Fibroblast of lung (primary cell): ENCODE data around the gene CADPS. TPM values are rescaled to one million over a fixed set of nuclear protein-coding genes. Genes with fewer than 3 reads are reported as not detected.

Experiments
- DNase-seq, 2 donors: peaks; one replicate each; pipeline versions ENCODE4 v3.0.0 to v3.0.0-alpha.2; 2010; ENCODE audit warnings: low read depth in 2 of 2
- H2AFZ ChIP-seq: 2 replicates; pipeline ENCODE4 v1.5.1; 2012; ENCODE audit warnings: low read length, control low read depth, inconsistent platforms
- H3K27ac ChIP-seq: 2 replicates; pipeline ENCODE4 v1.5.1; 2011; ENCODE audit warnings: low read length, control low read depth; ENCODE audit not compliant: insufficient read depth
- H3K27me3 ChIP-seq: 2 replicates; pipeline ENCODE4 v1.5.1; 2011; ENCODE audit warnings: mild to moderate bottlenecking, low read length; ENCODE audit not compliant: control insufficient read depth, insufficient read depth
- H3K36me3 ChIP-seq: 2 replicates; pipeline ENCODE4 v1.5.1; 2011; ENCODE audit warnings: low read length; ENCODE audit not compliant: control insufficient read depth, insufficient read depth
- H3K4me1 ChIP-seq: 2 replicates; pipeline ENCODE4 v1.5.1; 2011; ENCODE audit warnings: low read length; ENCODE audit not compliant: control insufficient read depth, insufficient read depth; ENCODE audit errors: extremely low read depth
- H3K4me2 ChIP-seq: 2 replicates; pipeline ENCODE4 v1.5.1; 2011; ENCODE audit warnings: low read length, control low read depth; ENCODE audit not compliant: insufficient read depth; ENCODE audit errors: extremely low read depth
- H3K4me3 ChIP-seq, 4 experiments: fragments of 200-600 bp in 1 of 4; sonication (generic) in 1 of 4; replicated peaks in 1 of 4; 2 replicates each; pipeline ENCODE4 v1.5.1; 2011 to 2016; ENCODE audit warnings: low read length in 4 of 4, low read depth in 3 of 4, mild to moderate bottlenecking in 3 of 4, control low read depth in 2 of 4, inconsistent platforms in 1 of 4, mixed read lengths in 1 of 4; ENCODE audit not compliant: insufficient read depth in 1 of 4; ENCODE audit errors: control extremely low read depth in 1 of 4
- H3K79me2 ChIP-seq: 2 replicates; pipeline ENCODE4 v1.5.1; 2012; ENCODE audit warnings: mild to moderate bottlenecking, low read length, inconsistent platforms; ENCODE audit not compliant: control insufficient read depth, insufficient read depth
- H3K9ac ChIP-seq: 2 replicates; pipeline ENCODE4 v1.5.1; 2011; ENCODE audit warnings: mild to moderate bottlenecking, low read length, control low read depth; ENCODE audit not compliant: insufficient read depth
- H3K9me3 ChIP-seq: 2 replicates; pipeline ENCODE4 v1.5.1; 2012; ENCODE audit warnings: low read depth, low read length; ENCODE audit not compliant: control insufficient read depth, insufficient read depth
- H4K20me1 ChIP-seq: 2 replicates; pipeline ENCODE4 v1.5.1; 2011; ENCODE audit warnings: low read length; ENCODE audit not compliant: control insufficient read depth, insufficient read depth; ENCODE audit errors: extremely low read depth
- CTCF ChIP-seq, 2 donors: IDR thresholded peaks in 1 of 2; conservative IDR thresholded peaks in 1 of 2; 1 replicate in 1 of 2; 2 replicates in 1 of 2; pipeline ENCODE4 v1.5.1; 2011 to 2012; ENCODE audit warnings: low read length in 2 of 2, control low read depth in 1 of 2, inconsistent platforms in 1 of 2, low read depth in 1 of 2, mild to moderate bottlenecking in 1 of 2
- EZH2 ChIP-seq: IDR thresholded peaks from 2 replicates; pipeline ENCODE4 v1.5.1; 2012; ENCODE audit warnings: low read length, control low read depth, mild to moderate bottlenecking; ENCODE audit errors: missing control alignments
- polyA plus RNA-seq, 2 donors: library from polyadenylated mRNA; depleted of rRNA in 1 of 2; stranded (reverse) in 1 of 2; unstranded in 1 of 2; fragments of >200 nt; gene quantifications; 2 replicates each; pipeline ENCODE4 v1.2.1, GENCODE V29; 2011 to 2012; ENCODE audit warnings: missing spikeins in 1 of 2
- total RNA-seq: library from RNA; depleted of rRNA; stranded (reverse); fragments of >200 nt; gene quantifications from 2 replicates; pipeline ENCODE4 v1.2.1, GENCODE V29; 2014

The CADPS gene
- total and polyA plus RNA-seq, 2 donors (not counting 1 experiment from before 2014, with no cell fraction given): 2.3 to 63.1 TPM

GRCh38 chr3:62479326-62479725, 395.9 kb downstream of the CADPS start:
- Histone ChIP-seq H3K27ac (no peak overlapping the region), H3K4me2 (no peak overlapping the region), H3K27me3 (no peaks in the 10 kb centered on the region), H3K36me3 (no peaks in the 10 kb centered on the region), H3K4me3 (no peak overlapping the region), H2AFZ (no peak overlapping the region), H3K79me2 (no peaks in the 10 kb centered on the region), H3K9me3 (no peaks in the 10 kb centered on the region), H3K9ac (no peak overlapping the region), H3K4me1 (no peaks in the 10 kb centered on the region), H4K20me1 (no peaks in the 10 kb centered on the region)
- TF ChIP-seq CTCF (conservative IDR thresholded peaks at IDR 0.05 in 1 of 2, IDR thresholded peaks at IDR 0.05 in 1 of 2; ENCODE audit: low read depth in 1 of 2, low read length in 2 of 2) (no peak), EZH2 (no peak)
- DNase-seq: no peak

- Histone ChIP-seq H3K27me3 (no peaks in the 10 kb centered on the region), H4K20me1 (no peaks in the 10 kb centered on the region), H3K9me3 (no peaks in the 10 kb centered on the region), H3K4me2 (no peak overlapping the region), H3K4me1 (no peaks in the 10 kb centered on the region), H3K79me2 (no peaks in the 10 kb centered on the region), H3K36me3 (no peaks in the 10 kb centered on the region), H3K9ac (no peak overlapping the region), H3K27ac (no peak overlapping the region), H3K4me3 (no peak overlapping the region), H2AFZ (no peak overlapping the region)
- TF ChIP-seq EZH2: no peak
- TF ChIP-seq CTCF (conservative IDR thresholded peaks at IDR 0.05 in 1 of 2, IDR thresholded peaks at IDR 0.05 in 1 of 2; ENCODE audit: low read depth in 1 of 2, low read length in 2 of 2): no peak
- DNase-seq: no peak
Observed at GRCh38 chr3:62475306-62475705, 399.9 kb downstream of the CADPS start.

- H3K27me3 ChIP-seq: no peaks in the 10 kb centered on the region
- no peaks in the 10 kb centered on the region for H4K20me1 ChIP-seq
- H3K36me3 ChIP-seq: no peaks in the 10 kb centered on the region
- H3K9ac ChIP-seq: no peak overlapping the region
- TF ChIP-seq EZH2: no peak
- H3K79me2 ChIP-seq: no peaks in the 10 kb centered on the region
- peak in 1 of 2 donors; percentile 48 for DNase-seq
- no peak overlapping the region for H2AFZ ChIP-seq
- H3K27ac ChIP-seq: no peak overlapping the region
- H3K4me3 ChIP-seq: no peak overlapping the region
- no peak overlapping the region for H3K4me2 ChIP-seq
- H3K9me3 ChIP-seq: no peaks in the 10 kb centered on the region
- H3K4me1 ChIP-seq: no peaks in the 10 kb centered on the region
Observed at GRCh38 chr3:62467966-62468722, 407.1 kb downstream of the CADPS start.
